BLaER1 (cell line): ENCODE results near the gene ACADL.

Experiments
- H3K27ac ChIP-seq: shearing (Covaris generic); formaldehyde crosslinking; 2 replicates; pipeline ENCODE4 v1.8.1; 2022
- H3K27me3 ChIP-seq: shearing (Covaris generic); formaldehyde crosslinking; 2 replicates; pipeline ENCODE4 v1.8.1; 2022
- H3K36me3 ChIP-seq: shearing (Covaris generic); formaldehyde crosslinking; 2 replicates; pipeline ENCODE4 v1.8.1; 2022
- H3K4me1 ChIP-seq: shearing (Covaris generic); formaldehyde crosslinking; 2 replicates; pipeline ENCODE4 v1.8.1; 2022
- H3K4me2 ChIP-seq: shearing (Covaris generic); formaldehyde crosslinking; 2 replicates; pipeline ENCODE4 v1.8.1; 2022
- H3K4me3 ChIP-seq: shearing (Covaris generic); formaldehyde crosslinking; 2 replicates; pipeline ENCODE4 v1.8.1; 2022
- H3K9ac ChIP-seq: shearing (Covaris generic); formaldehyde crosslinking; 2 replicates; pipeline ENCODE4 v1.8.1; 2022
- H3K9me3 ChIP-seq: shearing (Covaris generic); formaldehyde crosslinking; 2 replicates; pipeline ENCODE4 v1.8.1; 2022
- H4K20me1 ChIP-seq: shearing (Covaris generic); formaldehyde crosslinking; 2 replicates; pipeline ENCODE4 v1.8.1; 2022
- Cebpa-rat ChIP-seq: shearing (Covaris generic); IDR thresholded peaks from 2 replicates; pipeline ENCODE4 v1.8.1; 2022

The ACADL gene

GRCh38 chr2:210157526-210157925 lies 67.7 kb downstream of the ACADL start:
- Histone ChIP-seq H4K20me1 (peaks cover 6% of the 10 kb centered on the region; the same call in 1 of the 2 replicates), H3K27me3 (no peaks in the 10 kb centered on the region), H3K4me1 (peaks cover 5% of the 10 kb centered on the region), H3K27ac (no peak overlapping the region), H3K9ac (no peak overlapping the region), H3K4me2 (no peak overlapping the region), H3K36me3 (peaks cover 34% of the 10 kb centered on the region), H3K9me3 (peaks cover 5% of the 10 kb centered on the region; the same call in 1 of the 2 replicates), H3K4me3 (no peak overlapping the region)
- no peak for TF ChIP-seq Cebpa-rat

DNA sequence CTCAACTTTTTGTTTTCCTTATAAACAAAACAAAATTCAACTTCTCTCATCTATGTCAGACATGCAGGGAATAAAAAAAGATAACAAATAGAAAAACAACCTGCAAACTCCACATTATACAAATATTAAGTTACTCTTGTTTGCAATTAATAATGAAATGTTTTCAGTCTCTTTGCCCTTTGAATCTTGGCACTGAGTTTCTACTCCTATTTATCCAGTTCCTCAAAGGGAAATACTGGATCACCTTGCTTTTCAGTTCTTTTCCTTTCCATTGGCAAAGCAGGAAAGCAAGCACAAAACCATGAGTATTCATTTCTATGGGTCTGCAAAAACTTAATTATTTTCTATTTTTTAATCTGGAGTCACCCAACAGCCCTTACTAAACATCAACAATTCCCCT lies 77.6 kb downstream of the ACADL start:
- no peak overlapping the region for H3K4me2 ChIP-seq
- H3K4me1 ChIP-seq = no peaks in the 10 kb centered on the region
- H3K27ac ChIP-seq = no peak overlapping the region
- no peaks in the 10 kb centered on the region for H3K27me3 ChIP-seq
- peaks cover 19% of the 10 kb centered on the region for H3K9me3 ChIP-seq
- H4K20me1 ChIP-seq = peaks cover 9% of the 10 kb centered on the region; the same call in 1 of the 2 replicates
- H3K9ac ChIP-seq = no peak overlapping the region
- H3K4me3 ChIP-seq = no peak overlapping the region
- TF ChIP-seq Cebpa-rat = no peak
- peaks cover 64% of the 10 kb centered on the region for H3K36me3 ChIP-seq
